Renal cortex interstitium (tissue), 11 donors: ENCODE measurements around the gene GRK5. TPM values are rescaled to one million over a fixed set of nuclear protein-coding genes. Genes with fewer than 3 reads are reported as not detected.

ENCODE experiments used
- DNase-seq, 11 donors: peaks; one replicate each; pipeline ENCODE4 v3.0.0-alpha.2; 2013; ENCODE audit warnings: low read depth in 9 of 11, low spot score in 4 of 11; ENCODE audit errors: extremely low read depth in 1 of 11
- polyA plus RNA-seq, 3 donors: library from polyadenylated mRNA; unstranded; fragments of 120-200 nt; gene quantifications; one replicate each; pipeline ENCODE4 v1.2.1, GENCODE V29; 2013; ENCODE audit not compliant: insufficient read length in 3 of 3

Gene GRK5
- polyA plus RNA-seq, 3 donors, result 16.7 to 19.1 (median 17.5) TPM

GRCh38 chr10:119190353-119190752 lies 17.0 kb upstream of the GRK5 start:
- no peak for DNase-seq

DNA sequence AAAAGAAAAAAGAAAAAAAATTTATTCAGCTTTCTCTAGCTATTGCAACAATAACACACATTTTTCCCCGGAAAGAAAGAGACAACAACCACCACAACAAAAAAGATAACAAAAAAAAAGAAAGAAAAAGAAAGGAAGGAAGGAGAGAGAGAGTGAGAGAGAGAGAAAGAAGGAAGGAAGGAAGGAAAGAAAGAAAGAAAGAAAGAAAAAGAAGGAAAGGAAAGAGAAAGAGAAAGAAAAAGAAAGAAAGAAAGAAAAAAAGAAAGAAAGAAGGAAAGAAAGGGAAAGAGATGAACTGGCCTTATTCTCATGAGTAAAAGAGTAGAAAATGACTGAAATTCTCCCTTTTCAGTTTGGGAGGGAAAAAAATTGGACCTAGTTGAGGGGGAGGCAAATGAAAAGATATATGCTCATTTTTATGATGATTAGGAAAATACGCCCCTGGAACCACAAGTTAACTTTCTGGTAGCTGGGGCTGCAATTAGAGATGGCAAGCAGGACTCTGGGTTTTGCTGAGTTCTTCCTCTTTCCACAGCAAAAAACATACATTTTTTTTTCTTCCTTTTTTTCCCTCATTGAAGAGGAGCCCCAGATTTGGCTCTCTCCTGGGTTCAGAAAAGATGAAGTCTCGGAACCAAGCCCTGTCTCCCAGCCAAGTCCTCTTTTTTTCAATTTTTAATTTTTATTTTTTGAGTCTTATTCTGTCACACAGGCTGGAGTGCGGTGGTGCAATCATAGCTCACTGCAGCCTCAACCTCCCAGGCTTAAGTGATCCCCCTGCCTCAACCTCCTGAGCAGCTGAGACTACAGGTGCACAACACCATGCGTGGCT lies 16.2 kb upstream of the GRK5 start:
- no peak for DNase-seq

DNA sequence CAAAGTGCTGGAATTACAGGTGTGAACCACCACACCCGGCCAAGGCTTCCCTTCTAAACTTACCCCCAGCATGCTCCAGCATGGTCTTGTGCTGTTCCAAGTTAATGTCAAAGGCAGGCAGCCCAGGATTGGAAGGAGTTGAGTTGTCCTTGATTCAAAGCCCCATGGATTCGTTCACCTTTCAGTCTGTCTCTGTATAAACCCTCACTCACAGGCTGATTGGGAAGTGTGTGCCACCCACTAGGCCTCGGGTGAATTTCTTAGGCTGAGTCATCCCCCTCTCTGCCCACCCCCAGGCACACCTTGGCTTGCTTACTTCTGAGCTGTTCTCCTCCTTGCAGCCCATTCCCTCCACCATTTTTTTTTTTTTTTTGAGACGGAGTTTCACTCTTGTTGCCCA lies 15.5 kb upstream of the GRK5 start:
- DNase-seq, result no peak

GRCh38 chr10:119197921-119198320 lies 9.4 kb upstream of the GRK5 start:
- DNase-seq, result no peak

GRCh38 chr10:119198438-119198837 lies 8.9 kb upstream of the GRK5 start:
- DNase-seq, result no peak

DNA sequence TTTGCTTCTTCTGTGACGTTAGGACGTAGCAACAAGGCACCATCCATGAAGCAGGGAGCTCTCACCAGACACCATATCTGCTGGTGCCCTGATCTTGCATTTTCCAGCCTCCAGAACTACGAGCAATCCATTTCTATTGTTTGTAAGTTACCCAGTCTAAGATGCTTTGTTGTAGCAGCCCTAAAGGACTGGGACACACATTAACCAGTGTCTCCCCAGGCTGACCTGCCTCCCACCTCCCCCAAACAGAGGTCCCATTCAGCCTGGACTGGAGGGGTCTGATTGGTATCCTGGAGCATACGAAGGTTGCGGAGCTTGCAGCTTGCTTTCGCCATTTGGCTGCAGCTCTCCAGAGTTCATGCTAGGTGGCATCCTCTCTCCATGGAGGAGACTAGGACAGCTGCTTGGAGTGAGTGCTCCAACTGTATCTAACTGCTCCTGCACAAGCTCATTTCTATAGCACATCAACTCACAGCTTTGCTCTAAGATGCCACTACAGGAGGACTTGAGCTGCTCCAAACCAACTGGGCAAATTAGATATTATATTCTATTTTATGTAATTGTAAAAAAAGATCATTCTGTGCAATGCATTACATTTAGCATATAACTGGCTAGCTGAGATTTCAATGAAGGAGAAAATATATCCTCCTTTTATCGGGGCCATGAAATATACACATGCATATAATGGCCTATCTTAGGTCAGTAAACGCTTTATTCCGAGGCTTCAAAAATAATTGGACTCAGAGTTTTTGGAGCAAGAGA lies 8.0 kb upstream of the GRK5 start:
- peak in 3 of 11 donors; percentile 63 to 71 (median 64) for DNase-seq

DNA sequence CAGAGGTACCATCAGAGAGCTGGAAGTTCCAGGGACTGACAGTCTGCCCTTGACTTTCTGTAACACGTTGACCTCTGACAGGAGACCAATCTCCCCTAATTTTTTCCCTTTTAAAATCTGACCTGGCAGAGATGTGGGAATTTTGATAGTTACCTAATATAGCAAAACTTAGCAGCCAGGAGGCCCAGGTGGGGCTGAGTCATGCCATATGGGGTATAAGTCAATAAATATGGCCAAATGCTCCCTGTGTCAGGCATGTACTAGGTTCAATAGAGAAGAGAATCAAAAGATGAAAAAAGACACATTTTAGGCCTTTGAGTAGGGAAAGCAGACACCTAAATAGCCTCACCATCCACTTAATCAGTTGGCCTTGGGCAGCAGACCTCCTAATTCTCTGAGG lies 6.1 kb upstream of the GRK5 start:
- no peak for DNase-seq

DNA sequence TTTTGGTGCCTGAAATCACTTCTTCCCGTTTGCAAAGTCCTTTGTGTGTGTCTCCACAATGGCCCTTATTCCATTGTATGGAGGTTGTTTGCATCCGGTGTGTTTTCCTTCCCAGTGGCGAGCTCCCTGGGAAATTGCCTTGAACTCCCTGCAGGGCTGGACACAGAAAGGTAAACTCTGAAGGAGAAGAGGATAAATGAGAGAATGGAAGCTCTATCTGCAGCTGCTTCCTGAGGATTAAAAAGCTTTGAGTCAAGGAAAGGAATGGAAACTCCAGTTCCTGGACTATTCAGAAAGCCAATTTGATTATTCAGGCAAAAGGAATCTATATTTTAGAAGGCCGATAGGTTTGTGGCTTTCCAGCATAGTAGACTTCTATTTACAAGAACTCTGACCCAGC lies 4.4 kb upstream of the GRK5 start:
- DNase-seq, result no peak

DNA sequence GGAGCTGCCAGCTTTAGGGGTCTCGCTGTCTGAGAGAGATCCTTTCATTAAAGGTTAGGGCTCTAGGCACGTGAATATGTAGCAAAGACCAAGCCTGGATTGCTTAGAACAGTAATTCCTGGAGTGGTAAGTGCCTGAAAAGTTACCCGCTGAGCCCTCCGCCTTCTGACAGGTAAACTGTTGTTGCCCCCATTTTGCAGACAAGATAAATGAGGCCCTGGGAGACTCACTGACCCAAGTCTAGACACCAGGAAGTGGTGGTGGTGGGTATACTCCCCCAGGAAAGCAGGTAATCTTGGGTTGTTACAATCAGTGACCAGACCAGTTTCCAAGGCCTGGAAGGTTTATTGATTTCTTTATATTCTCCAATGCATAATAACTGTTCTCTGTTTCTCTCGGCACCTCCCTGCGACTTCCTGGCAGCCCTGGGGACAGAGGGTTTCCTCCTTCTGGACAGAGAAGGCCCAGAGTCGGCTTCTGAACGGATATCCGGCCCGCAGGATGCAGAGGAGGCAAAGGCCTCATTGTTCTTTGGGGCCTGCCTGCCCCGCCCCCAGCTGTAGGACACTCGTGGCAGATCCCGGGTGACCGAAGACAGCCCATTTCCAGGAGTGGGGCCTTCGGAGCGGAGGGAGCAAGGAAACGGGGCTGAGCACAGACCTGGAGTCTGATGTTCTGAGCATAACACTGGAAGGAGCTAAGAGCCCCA lies 1.3 kb upstream of the GRK5 start:
- no peak for DNase-seq

DNA sequence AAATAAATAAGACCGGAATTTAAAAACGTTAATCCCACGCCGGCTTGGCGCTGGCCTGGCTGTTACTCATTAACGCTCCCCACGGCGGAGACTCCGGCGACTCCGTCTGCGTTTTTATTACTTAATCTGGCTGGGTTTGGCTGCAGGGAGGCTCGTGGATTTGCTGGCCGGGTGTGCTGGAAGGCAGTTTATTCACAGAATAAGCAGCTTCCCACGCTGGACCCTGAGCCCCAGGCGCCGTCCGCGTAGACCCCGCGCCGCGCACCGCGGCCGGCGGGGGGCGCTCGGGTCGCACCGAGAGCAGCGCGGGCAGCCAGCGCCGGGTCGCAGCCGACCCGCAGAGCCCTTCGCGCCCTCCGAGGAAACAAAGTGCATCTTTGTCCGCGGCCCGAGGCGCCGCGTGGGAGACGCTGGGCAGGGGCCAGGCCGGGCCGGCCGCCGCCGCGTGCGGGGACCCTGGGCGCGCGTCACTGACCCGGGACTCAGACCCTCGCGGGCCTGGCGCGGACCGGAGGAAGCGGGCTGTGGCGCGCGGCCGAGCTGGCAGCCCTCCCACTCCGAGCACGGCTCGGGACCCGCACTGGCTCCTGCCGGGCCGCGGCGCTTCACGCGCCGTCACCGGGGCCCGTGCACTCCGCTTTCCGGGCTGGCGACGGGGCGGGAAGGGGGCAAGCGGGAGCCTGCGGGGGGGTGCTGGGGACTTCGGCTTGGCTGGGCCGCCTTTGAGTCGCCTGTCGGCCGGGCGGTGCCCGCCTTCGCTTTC lies 587 bp upstream of the GRK5 start:
- peak in 5 of 11 donors; percentile 51 to 76 (median 68) for DNase-seq

DNA sequence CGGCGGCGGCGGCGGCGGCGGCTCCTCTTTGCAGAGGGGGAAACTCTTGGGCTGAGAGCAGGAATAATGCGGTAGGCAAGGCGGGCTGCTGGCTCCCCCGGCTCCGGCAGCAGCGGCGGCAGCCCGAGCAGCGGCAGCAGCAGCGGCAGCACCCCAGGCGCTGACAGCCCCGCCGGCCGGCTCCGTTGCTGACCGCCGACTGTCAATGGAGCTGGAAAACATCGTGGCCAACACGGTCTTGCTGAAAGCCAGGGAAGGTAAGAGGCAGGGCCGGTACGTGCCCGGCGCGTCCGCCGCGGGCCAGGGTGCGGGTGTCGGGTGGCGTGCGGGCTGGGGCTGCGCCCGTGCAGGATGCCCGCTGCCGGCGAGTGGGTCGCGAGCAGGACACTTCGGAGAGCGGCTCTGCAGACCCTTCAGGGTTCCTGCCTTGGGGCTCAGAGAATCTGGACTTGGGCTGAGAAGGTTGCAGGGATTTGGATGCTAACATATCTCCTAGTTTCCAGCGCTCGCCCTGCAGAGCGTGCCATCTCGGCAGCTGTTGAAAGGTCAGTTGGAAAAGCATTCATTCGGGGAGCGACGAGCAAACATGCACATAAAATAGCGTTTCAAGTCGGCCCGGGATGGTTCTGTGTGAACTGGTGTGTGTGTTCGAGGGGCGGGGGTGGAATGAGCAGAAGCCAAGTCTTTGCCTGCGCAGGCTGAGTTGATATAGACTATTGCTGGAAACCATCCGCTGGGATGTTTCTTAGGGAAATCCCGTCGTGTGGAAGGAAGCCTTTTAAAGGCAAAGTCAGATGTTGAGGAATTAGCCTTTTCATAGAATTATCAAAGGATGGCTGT lies 562 bp downstream of the GRK5 start:
- DNase-seq, result peak in 2 of 11 donors; percentile 33 to 39

DNA sequence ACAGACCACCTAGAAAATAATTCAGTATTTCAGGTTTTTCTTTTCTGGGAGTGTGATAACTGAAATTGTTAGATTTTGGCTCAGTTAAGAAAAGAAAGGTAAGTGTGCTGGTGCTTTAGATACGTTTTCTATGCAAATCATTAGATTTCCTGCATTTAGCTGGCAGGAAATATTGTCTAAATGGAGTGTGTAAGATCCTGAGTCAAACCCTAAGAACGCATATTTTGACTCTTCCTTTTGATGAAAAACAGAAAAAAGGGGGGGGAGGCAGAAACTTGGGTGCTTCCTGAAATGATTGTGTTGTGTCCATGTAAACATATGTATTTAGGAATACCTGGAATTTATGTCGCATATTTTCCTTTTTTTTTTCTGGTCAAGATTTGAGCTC lies 1.2 kb downstream of the GRK5 start:
- no peak for DNase-seq

DNA sequence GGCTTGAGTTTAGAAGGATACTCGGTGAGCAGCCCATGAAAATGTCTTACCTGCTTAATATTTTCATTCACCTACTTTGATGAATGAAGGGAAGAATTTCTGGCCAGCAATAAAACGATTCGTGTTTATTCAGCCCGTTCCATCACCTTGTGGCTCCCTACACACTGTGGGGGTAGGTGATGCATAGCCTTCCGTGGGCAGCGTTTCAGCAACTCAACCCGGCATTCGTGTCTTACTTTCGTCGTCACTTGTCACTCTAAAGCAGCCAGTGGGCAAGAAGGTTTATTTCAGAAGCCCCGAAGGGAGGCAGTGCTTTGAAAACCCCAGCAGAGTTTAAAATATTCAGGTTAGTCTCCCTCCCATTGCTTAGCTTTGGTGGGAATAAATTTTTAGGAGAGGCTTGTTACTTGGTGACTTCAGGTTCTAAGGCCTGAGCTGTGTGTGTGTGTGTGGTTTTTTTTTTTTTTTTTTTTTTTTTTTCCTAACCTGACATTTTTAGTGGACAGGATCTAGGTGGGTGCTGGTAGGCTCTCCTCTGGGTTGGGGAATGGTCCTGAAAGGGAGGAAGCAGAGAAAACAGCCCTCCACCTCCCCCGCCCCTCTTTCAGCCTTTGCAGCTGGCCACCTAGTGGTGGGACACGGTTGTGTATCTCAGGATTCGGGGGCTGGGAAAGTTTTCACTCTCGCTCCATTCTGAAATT lies 1.8 kb downstream of the GRK5 start:
- DNase-seq, result peak in 4 of 11 donors; percentile 53 to 64 (median 62)

DNA sequence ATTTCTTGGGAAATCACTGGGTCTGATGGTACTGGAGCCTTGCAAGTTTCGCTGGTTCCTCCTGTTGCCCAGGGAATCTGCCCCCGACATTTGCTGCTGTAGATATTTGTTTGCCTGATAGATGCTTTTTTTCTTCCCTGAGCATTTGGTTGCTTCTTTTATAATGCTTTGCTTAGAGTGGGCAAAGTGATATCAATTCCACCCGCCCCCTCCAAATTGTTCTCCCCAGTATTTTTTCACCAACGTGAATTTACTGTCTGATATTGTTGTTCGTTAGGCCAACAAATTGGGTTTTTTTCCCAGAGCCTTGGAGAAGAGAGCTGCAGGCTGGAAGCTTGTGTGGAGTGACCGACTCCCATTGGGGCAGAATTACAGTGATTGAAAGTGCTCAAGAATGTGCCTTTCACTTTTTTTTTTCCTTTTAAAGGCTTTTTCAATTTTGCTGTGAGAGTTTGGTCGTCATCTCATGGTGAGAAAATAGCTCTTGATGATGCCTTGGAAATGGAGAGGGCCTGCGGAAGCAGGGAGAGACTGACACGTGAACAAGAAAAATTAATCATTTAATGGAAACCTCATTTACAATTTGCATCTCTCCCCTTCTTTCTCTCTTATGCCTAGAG lies 2.5 kb downstream of the GRK5 start:
- no peak for DNase-seq

DNA sequence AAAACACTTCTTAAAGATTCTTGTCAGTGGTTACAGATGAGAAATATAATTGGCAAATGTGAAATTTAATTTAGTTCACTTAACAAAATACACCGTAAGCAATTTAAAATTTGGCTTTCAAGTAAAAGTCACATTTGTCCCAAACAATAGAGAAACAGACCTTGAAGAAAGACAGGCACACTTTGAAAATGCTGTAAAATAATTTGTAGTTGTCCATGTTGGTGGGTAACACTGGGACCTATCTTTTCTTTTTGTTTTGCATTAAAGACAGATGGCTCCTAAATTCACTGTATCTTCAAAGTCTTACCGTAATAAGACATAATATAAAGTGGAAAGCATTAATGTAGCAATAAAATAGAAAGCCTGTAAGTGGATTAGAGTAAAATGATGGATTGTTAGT lies 3.3 kb downstream of the GRK5 start:
- no peak for DNase-seq

DNA sequence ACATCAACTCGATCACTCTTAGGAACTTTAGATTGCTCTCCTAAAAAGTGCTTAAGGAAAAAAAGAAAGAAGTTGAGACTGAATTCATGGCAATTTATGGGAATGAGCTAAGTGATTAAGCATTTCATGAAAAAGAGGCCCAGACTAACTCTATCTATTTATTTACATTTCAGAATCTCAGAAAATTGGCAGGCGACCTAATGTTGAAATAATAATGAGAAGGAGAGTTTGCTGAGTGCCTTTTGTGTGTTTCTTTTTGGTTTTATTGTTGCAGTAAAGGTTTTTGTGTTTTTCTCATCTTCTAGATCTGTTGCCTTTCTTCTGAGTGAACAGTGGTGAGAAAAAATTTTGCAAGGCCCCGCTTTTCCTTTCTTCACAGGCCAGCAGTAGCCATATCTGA lies 3.8 kb downstream of the GRK5 start:
- no peak for DNase-seq
